ENCODE data around the gene GSDME. TPM values are rescaled to one million over a fixed set of nuclear protein-coding genes. Genes with fewer than 3 reads are reported as not detected.

GSDME gene
- total and polyA plus RNA-seq, 4 experiments from 2014 or later = 0.46 to 1.7 (median 0.92) TPM

- no peaks in the 10 kb centered on the region for H3K9me3 Mint-ChIP-seq
- H3K4me3 Mint-ChIP-seq = no peak overlapping the region
- peaks cover 0 to 1% of the 10 kb centered on the region in 2 donors for H3K36me3 Mint-ChIP-seq
- H3K27ac Mint-ChIP-seq = no peak overlapping the region
- Histone ChIP-seq H3K4me1 (ENCODE audit: insufficient read depth, low read length) (no peaks in the 10 kb centered on the region), H3K27me3 (ENCODE audit: insufficient read depth, low read length) (no peaks in the 10 kb centered on the region), H3K36me3 (ENCODE audit: insufficient read depth, low read length) (no peaks in the 10 kb centered on the region), H3K4me3 (ENCODE audit: low read length in 2 of 2) (no peak overlapping the region), H3K27ac (ENCODE audit: low read depth, low read length) (no peak overlapping the region), H3K9me3 (ENCODE audit: control insufficient read depth in 1 of 2, low read length in 2 of 2) (no peaks in the 10 kb centered on the region)
- ChIA-PET POLR2A (ENCODE audit: partially characterized antibody) (no interaction called here), CTCF (ENCODE audit: partially characterized antibody) (interaction anchor here (0.6 kb wide), 1 partner anchor 189 kb away, joined by 4 read pairs; no protein-coding TSS in a partner anchor)
- H3K27me3 Mint-ChIP-seq = no peaks in the 10 kb centered on the region
- intact Hi-C loops (cut with micrococcal nuclease) = no loop called here
- peaks cover 0 to 2% (median 0%) of the 10 kb centered on the region in 4 donors for H3K4me1 Mint-ChIP-seq
- DNase-seq = no peak
Observed at GRCh38 chr7:24701261-24702235, 55.7 kb downstream of the GSDME start.

- Mint-ChIP-seq H3K36me3 (peaks cover 1 to 4% of the 10 kb centered on the region in 2 donors), H3K27me3 (no peaks in the 10 kb centered on the region), H3K27ac (no peak overlapping the region), H3K4me3 (no peak overlapping the region), H3K4me1 (peaks cover 0 to 2% (median 0%) of the 10 kb centered on the region in 4 donors), H3K9me3 (no peaks in the 10 kb centered on the region)
- ChIA-PET CTCF (ENCODE audit: partially characterized antibody) (interaction anchor here (0.6 kb wide), 1 partner anchor 188 kb away, joined by 4 read pairs; no protein-coding TSS in a partner anchor), POLR2A (ENCODE audit: partially characterized antibody) (no interaction called here)
- intact Hi-C loops (cut with micrococcal nuclease) = no loop called here
- no peaks in the 10 kb centered on the region for H3K9me3 ChIP-seq (ENCODE audit: control insufficient read depth in 1 of 2, low read length in 2 of 2)
- H3K4me3 ChIP-seq (ENCODE audit: low read length in 2 of 2) = no peak overlapping the region
- H3K4me1 ChIP-seq (ENCODE audit: insufficient read depth, low read length) = no peaks in the 10 kb centered on the region
- H3K27ac ChIP-seq (ENCODE audit: low read depth, low read length) = no peak overlapping the region
- H3K36me3 ChIP-seq (ENCODE audit: insufficient read depth, low read length) = no peaks in the 10 kb centered on the region
- no peak for DNase-seq
- H3K27me3 ChIP-seq (ENCODE audit: insufficient read depth, low read length) = no peaks in the 10 kb centered on the region
Observed at GRCh38 chr7:24700521-24701260, 56.6 kb downstream of the GSDME start.

DNA sequence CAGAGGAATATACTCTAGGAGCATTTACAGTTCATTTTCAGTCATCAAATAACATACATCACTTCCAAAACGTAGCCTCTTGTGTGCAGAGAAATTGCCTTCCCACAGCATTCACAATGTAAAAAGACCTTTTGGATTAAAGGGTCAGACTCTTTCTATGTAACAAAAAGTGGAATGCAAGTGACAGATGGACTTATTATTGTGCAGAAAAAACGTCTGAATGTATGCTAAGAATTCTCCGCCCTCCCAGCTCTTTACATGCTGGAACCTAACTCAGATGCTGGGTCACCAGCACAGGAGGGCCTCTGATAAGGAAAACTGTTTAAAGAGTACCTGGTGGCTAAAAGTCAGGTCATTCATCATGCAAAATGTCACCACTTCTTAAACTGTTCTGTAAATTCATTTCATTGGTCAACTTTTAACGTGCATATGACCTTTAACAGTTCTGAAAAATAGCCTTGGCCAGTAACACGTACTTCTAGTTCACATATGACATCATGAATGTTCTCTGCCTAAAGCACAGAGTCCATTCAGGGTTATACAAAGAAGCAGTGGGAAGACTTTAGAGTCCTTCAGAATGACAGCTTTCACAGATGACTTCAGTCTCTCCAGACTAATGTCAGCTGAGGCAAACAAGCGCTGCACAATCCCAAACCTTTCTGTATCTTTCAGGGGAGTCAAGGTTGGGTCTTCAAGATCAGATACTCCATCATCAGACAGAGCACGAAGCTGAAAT, 58.6 kb downstream of the GSDME start:
- intact Hi-C loops (cut with micrococcal nuclease) = no loop called here
- Histone ChIP-seq H3K9me3 (ENCODE audit: control insufficient read depth in 1 of 2, low read length in 2 of 2) (no peaks in the 10 kb centered on the region), H3K27ac (ENCODE audit: low read depth, low read length) (no peak overlapping the region), H3K27me3 (ENCODE audit: insufficient read depth, low read length) (no peaks in the 10 kb centered on the region), H3K36me3 (ENCODE audit: insufficient read depth, low read length) (no peaks in the 10 kb centered on the region), H3K4me3 (ENCODE audit: low read length in 2 of 2) (no peak overlapping the region), H3K4me1 (ENCODE audit: insufficient read depth, low read length) (no peaks in the 10 kb centered on the region)
- ChIA-PET CTCF (ENCODE audit: partially characterized antibody) (no interaction called here), POLR2A (ENCODE audit: partially characterized antibody) (no interaction called here)
- Mint-ChIP-seq H3K4me1 (peaks cover 0 to 2% (median 0%) of the 10 kb centered on the region in 4 donors), H3K36me3 (peaks cover 1 to 17% of the 10 kb centered on the region in 2 donors), H3K9me3 (peaks cover 0 to 4% (median 0%) of the 10 kb centered on the region in 8 donors), H3K4me3 (no peak overlapping the region), H3K27me3 (no peaks in the 10 kb centered on the region), H3K27ac (no peak overlapping the region)
- no peak for DNase-seq

- no peak for DNase-seq
- Mint-ChIP-seq H3K4me3 (no peak overlapping the region), H3K9me3 (peaks cover 0 to 4% (median 0%) of the 10 kb centered on the region in 8 donors), H3K27ac (no peak overlapping the region), H3K36me3 (peaks cover 5 to 25% of the 10 kb centered on the region in 2 donors), H3K4me1 (peaks cover 0 to 2% (median 0%) of the 10 kb centered on the region in 4 donors), H3K27me3 (no peaks in the 10 kb centered on the region)
- Histone ChIP-seq H3K9me3 (ENCODE audit: control insufficient read depth in 1 of 2, low read length in 2 of 2) (no peaks in the 10 kb centered on the region), H3K4me3 (ENCODE audit: low read length in 2 of 2) (no peak overlapping the region), H3K27me3 (ENCODE audit: insufficient read depth, low read length) (no peaks in the 10 kb centered on the region), H3K27ac (ENCODE audit: low read depth, low read length) (no peak overlapping the region), H3K36me3 (ENCODE audit: insufficient read depth, low read length) (no peaks in the 10 kb centered on the region), H3K4me1 (ENCODE audit: insufficient read depth, low read length) (no peaks in the 10 kb centered on the region)
- ChIA-PET POLR2A (ENCODE audit: partially characterized antibody) (no interaction called here), CTCF (ENCODE audit: partially characterized antibody) (no interaction called here)
- intact Hi-C loops (cut with micrococcal nuclease) = no loop called here
Observed at GRCh38 chr7:24697416-24697815, 59.8 kb downstream of the GSDME start.

- H3K4me3 Mint-ChIP-seq = no peak overlapping the region
- peaks cover 12 to 29% of the 10 kb centered on the region in 2 donors for H3K36me3 Mint-ChIP-seq
- intact Hi-C loops (cut with micrococcal nuclease) = no loop called here
- H3K27me3 Mint-ChIP-seq = no peaks in the 10 kb centered on the region
- H3K4me1 Mint-ChIP-seq = peaks cover 0 to 2% (median 0%) of the 10 kb centered on the region in 4 donors
- peaks cover 0 to 4% (median 0%) of the 10 kb centered on the region in 8 donors for H3K9me3 Mint-ChIP-seq
- no peak overlapping the region for H3K27ac ChIP-seq (ENCODE audit: low read depth, low read length)
- POLR2A ChIA-PET (ENCODE audit: partially characterized antibody) = no interaction called here
- CTCF ChIA-PET (ENCODE audit: partially characterized antibody) = interaction anchor here (1.3 kb wide), 1 partner anchor 405 kb away, joined by 3 read pairs; no protein-coding TSS in a partner anchor
- H3K4me1 ChIP-seq (ENCODE audit: insufficient read depth, low read length) = no peaks in the 10 kb centered on the region
- no peaks in the 10 kb centered on the region for H3K27me3 ChIP-seq (ENCODE audit: insufficient read depth, low read length)
- no peaks in the 10 kb centered on the region for H3K36me3 ChIP-seq (ENCODE audit: insufficient read depth, low read length)
- no peaks in the 10 kb centered on the region for H3K9me3 ChIP-seq (ENCODE audit: control insufficient read depth in 1 of 2, low read length in 2 of 2)
- no peak for DNase-seq
- H3K4me3 ChIP-seq (ENCODE audit: low read length in 2 of 2) = no peak overlapping the region
- no peak overlapping the region for H3K27ac Mint-ChIP-seq
Observed at GRCh38 chr7:24692592-24692991, 64.7 kb downstream of the GSDME start.

DNA sequence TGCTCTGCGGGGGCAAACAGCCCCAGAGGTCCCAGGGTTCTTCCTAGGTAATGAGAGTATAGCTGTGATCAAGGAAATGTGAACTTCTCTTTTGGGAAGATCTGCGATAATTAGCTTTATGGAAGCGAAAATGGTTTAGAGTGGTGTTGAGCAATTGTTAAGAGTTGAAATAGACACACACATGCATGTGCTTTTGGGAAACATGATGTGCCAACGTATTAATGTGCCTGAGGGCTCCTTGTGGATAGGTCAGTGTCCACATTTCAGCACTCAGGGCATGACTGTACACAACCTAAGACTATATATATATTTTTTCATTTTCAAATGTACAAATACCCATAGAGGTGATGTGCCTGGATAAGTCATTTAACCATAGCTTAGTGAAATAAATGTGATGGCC, 67.0 kb downstream of the GSDME start:
- Histone ChIP-seq H3K27me3 (ENCODE audit: insufficient read depth, low read length) (no peaks in the 10 kb centered on the region), H3K36me3 (ENCODE audit: insufficient read depth, low read length) (no peaks in the 10 kb centered on the region), H3K9me3 (ENCODE audit: control insufficient read depth in 1 of 2, low read length in 2 of 2) (no peaks in the 10 kb centered on the region), H3K4me3 (ENCODE audit: low read length in 2 of 2) (no peak overlapping the region), H3K27ac (ENCODE audit: low read depth, low read length) (no peak overlapping the region), H3K4me1 (ENCODE audit: insufficient read depth, low read length) (no peaks in the 10 kb centered on the region)
- DNase-seq = no peak
- Mint-ChIP-seq H3K4me3 (no peak overlapping the region), H3K9me3 (peaks cover 0 to 4% (median 0%) of the 10 kb centered on the region in 8 donors), H3K4me1 (peaks cover 0 to 2% (median under 1%) of the 10 kb centered on the region in 4 donors), H3K36me3 (peaks cover 21 to 37% of the 10 kb centered on the region in 2 donors), H3K27me3 (no peaks in the 10 kb centered on the region), H3K27ac (no peak overlapping the region)
- intact Hi-C loops (cut with micrococcal nuclease) = no loop called here
- ChIA-PET POLR2A (ENCODE audit: partially characterized antibody) (no interaction called here), CTCF (ENCODE audit: partially characterized antibody) (interaction anchor here (0.9 kb wide), 1 partner anchor 408 kb away, joined by 4 read pairs; no protein-coding TSS in a partner anchor)

Measured in CD4-positive, alpha-beta memory T cell (primary cell).